DLD1 (cell line): ENCODE results near the gene SINHCAF.

ENCODE experiments used
- in situ Hi-C: cut with HindIII; loops from 2 replicates; pipeline ENCODE4 v1.10.0; 2017; ENCODE audit warnings: low sequenced_read_pairs

The SINHCAF gene

GRCh38 chr12:31235868-31236395 lies 90.0 kb downstream of the SINHCAF start:
- in situ Hi-C loops: no loop called here

GRCh38 chr12:31234955-31235867 lies 90.7 kb downstream of the SINHCAF start:
- in situ Hi-C loops: no loop called here

- in situ Hi-C loops: no loop called here
Measured at GRCh38 chr12:31234053-31234840, 91.7 kb downstream of the SINHCAF start.

- in situ Hi-C loops: no loop called here
Measured at GRCh38 chr12:31233061-31233730, 92.8 kb downstream of the SINHCAF start.

- in situ Hi-C loops: no loop called here
Measured at GRCh38 chr12:31232361-31232965, 93.5 kb downstream of the SINHCAF start.

- in situ Hi-C loops: no loop called here
Measured at GRCh38 chr12:31231611-31232360, 94.2 kb downstream of the SINHCAF start.
